Heart left ventricle (tissue), 13 donors: ENCODE results near the gene AP4E1.

Source experiments
- POLR2A ChIP-seq, 2 donors: fragments of 450-650 bp; IDR thresholded peaks; one replicate each; pipeline ENCODE4 v1.6.1; 2017; ENCODE audit warnings: antibody characterized with exemption in 2 of 2, mild to moderate bottlenecking in 2 of 2, moderate library complexity in 2 of 2
- TF ChIP-seq, protein P1 (sequence below), 12 donors: fragments of 200-600 bp; sonication (generic) in 4 of 12; IDR thresholded peaks; one replicate each; pipeline versions ENCODE4 v1.5.0 to v1.8.0; 2018 to 2022; ENCODE audit warnings: antibody characterized with exemption in 12 of 12, mild to moderate bottlenecking in 5 of 12
- donor health status: ischemic (EF 13 %, LVEDD 7.1; RV severe dilation, severe dysfunction).
- donor health status: DM: no; HTN: yes; CAD: no.
- donor health status: DM: no; HTN: no; CAD: no.
- donor health status: ischemic (EF 25% LVEDD 6.9; RV normal size, moderate dysfunction).
- donor health status: ischemic (EF 25% LVEDD 5.7; RV mildly dilated, moderate dysfunction).
- donor health status: ischemic (EF 35%, LVEDD 5.7; RV mildly dilated, moderate dysfunction).
- donor health status: nonischemic (EF 11% LVEDD 7.7; RV severe dilation, severe dysfunction).
- donor health status: DM: yes; HTN: yes; CAD: no.
- donor health status: PGD.
- donor health status: ischemic (EF 29% LVEDD 5.4; RV normal size, mild dysfunction).
- donor health status: nonischemic (EF 23%, LVEDD 6.1; RV moderate dilation, normal function).

DNA sequence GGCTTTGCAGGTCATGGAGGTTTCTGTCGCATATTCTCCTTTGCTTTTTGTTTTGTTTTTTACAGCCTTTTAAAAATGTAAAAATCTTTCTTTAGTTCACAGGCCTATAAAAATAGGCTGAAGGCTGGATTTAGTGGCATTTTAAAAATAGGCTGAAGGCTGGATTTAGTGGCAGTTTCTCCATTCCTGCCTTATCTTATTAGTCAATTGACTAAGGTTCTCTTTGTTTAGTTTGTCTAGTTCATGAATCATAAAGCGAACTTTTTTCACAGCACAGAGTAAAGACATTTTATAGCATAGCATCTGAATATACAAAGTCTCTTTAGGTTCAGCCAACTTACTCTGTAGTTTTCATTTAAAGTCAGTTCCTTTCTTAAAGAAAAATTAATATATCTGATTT lies 31.4 kb downstream of the AP4E1 start:
- TF ChIP-seq, protein P1, sequence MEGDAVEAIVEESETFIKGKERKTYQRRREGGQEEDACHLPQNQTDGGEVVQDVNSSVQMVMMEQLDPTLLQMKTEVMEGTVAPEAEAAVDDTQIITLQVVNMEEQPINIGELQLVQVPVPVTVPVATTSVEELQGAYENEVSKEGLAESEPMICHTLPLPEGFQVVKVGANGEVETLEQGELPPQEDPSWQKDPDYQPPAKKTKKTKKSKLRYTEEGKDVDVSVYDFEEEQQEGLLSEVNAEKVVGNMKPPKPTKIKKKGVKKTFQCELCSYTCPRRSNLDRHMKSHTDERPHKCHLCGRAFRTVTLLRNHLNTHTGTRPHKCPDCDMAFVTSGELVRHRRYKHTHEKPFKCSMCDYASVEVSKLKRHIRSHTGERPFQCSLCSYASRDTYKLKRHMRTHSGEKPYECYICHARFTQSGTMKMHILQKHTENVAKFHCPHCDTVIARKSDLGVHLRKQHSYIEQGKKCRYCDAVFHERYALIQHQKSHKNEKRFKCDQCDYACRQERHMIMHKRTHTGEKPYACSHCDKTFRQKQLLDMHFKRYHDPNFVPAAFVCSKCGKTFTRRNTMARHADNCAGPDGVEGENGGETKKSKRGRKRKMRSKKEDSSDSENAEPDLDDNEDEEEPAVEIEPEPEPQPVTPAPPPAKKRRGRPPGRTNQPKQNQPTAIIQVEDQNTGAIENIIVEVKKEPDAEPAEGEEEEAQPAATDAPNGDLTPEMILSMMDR (IDR thresholded peaks at IDR 0.05): no peak
- no peak for TF ChIP-seq POLR2A (IDR thresholded peaks at IDR 0.05)
